ENCODE measurements around the gene ATP6V0A4. TPM values are rescaled to one million over a fixed set of nuclear protein-coding genes. Genes with fewer than 3 reads are reported as not detected.
"Not testable (repeated sequence)": the region's sequence is repeated elsewhere in the genome, so short reads cannot be mapped to it uniquely, and the experiment has no call there.

Gene ATP6V0A4
- polyA plus RNA-seq, 1 experiment, result not detected

DNA sequence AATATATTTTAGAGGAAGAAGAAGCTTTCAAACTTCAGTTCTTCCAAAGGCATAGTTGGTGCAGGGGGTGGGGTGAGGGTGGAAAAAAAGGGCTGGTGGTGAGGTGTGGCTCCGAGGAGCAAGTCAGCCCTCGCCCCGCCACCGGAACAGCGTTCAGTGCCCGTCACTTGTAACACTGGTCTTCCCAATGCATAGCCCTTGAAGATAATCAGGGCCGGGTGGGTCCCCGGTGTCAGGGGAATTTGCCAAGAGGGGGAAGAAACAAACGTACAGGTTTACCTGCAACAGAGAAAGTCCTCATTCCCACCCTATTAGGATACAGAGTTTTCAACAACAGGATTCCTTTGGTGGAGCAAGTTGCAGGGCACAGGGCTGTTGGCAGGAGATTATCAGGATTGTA is 98.3 kb downstream of the ATP6V0A4 start:
- TF ChIP-seq, protein P1, sequence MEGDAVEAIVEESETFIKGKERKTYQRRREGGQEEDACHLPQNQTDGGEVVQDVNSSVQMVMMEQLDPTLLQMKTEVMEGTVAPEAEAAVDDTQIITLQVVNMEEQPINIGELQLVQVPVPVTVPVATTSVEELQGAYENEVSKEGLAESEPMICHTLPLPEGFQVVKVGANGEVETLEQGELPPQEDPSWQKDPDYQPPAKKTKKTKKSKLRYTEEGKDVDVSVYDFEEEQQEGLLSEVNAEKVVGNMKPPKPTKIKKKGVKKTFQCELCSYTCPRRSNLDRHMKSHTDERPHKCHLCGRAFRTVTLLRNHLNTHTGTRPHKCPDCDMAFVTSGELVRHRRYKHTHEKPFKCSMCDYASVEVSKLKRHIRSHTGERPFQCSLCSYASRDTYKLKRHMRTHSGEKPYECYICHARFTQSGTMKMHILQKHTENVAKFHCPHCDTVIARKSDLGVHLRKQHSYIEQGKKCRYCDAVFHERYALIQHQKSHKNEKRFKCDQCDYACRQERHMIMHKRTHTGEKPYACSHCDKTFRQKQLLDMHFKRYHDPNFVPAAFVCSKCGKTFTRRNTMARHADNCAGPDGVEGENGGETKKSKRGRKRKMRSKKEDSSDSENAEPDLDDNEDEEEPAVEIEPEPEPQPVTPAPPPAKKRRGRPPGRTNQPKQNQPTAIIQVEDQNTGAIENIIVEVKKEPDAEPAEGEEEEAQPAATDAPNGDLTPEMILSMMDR (IDR thresholded peaks at IDR 0.05; ENCODE audit: low read depth, low read length), result no peak
- H3K9me3 ChIP-seq (ENCODE audit: control insufficient read depth, insufficient read depth, low read length), result peaks cover 28% of the 10 kb centered on the region
- DNase-seq (ENCODE audit: low read depth, low spot score), result no peak
- H3K27ac ChIP-seq (ENCODE audit: low read depth, low read length), result no peak overlapping the region
- CTCF ChIA-PET, result no interaction called here
- no peak overlapping the region for H3K4me3 ChIP-seq (ENCODE audit: low read depth, low read length)
- H3K27me3 ChIP-seq (ENCODE audit: control insufficient read depth, insufficient read depth, low read length), result no peaks in the 10 kb centered on the region
- POLR2A ChIA-PET, result no interaction called here

DNA sequence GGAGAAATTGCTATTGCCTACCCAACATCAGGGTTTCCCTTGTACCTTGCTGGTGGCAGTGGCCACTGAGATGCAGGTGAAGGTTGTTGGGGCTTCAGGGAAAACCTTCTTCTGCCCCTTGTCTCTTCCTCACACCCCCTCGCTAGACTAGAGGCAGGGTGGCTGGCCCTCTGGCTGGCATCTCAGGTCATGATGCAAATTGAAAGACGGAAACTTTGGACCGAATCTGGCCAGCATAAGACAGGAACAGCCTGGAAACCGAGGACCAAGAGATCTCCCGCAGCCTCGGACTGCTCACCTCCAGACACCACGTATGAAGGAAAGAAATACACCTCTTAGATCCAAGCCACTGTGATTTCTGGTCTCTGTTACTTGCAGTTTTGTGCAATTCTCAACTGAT is 99.7 kb downstream of the ATP6V0A4 start:
- ChIA-PET POLR2A (no interaction called here), CTCF (no interaction called here)
- Histone ChIP-seq H3K9me3 (ENCODE audit: control insufficient read depth, insufficient read depth, low read length) (peaks cover 28% of the 10 kb centered on the region), H3K27ac (ENCODE audit: low read depth, low read length) (no peak overlapping the region), H3K27me3 (ENCODE audit: control insufficient read depth, insufficient read depth, low read length) (no peaks in the 10 kb centered on the region), H3K4me3 (ENCODE audit: low read depth, low read length) (no peak overlapping the region)
- DNase-seq (ENCODE audit: low read depth, low spot score), result no peak
- TF ChIP-seq, protein P1 (IDR thresholded peaks at IDR 0.05; ENCODE audit: low read depth, low read length), result no peak

DNA sequence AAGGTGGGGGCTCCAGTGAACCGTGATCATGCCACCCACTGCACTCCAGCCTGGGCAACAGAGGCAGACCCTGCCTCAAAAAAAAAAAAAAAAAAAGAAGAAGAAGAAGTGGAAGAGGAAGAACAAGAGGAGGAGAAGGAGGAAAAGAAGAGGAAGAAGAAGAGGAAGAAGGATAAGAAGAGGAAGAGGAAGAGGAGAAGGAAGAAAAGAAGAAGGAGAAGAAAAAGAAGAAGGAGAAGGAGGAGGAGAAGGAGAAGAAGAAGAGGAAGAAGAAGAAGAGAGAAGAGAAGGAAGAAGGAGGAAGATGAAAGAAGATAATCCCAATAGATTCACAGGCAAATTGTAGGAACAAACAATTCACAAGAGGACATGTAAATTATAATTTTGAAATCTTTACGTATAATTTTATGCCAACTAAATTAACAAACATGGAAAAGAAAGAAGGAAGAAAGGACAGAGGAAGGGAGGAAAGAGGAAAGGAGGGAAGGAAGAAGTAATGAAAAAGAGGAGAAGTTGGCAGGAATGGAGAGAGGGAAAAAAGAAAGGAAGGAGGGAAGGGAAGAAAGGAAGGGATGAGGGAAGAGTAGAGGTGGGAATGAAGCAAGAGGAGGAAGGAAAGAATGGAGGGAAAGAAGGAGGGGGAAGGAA is 100.3 kb downstream of the ATP6V0A4 start:
- POLR2A ChIA-PET, result no interaction called here
- no peak for DNase-seq (ENCODE audit: low read depth, low spot score)
- Histone ChIP-seq H3K4me3 (ENCODE audit: low read depth, low read length) (no peak overlapping the region), H3K27me3 (ENCODE audit: control insufficient read depth, insufficient read depth, low read length) (no peaks in the 10 kb centered on the region), H3K27ac (ENCODE audit: low read depth, low read length) (no peak overlapping the region), H3K9me3 (ENCODE audit: control insufficient read depth, insufficient read depth, low read length) (peaks cover 28% of the 10 kb centered on the region)
- CTCF ChIA-PET, result no interaction called here
- TF ChIP-seq, protein P1 (IDR thresholded peaks at IDR 0.05; ENCODE audit: low read depth, low read length), result no peak

DNA sequence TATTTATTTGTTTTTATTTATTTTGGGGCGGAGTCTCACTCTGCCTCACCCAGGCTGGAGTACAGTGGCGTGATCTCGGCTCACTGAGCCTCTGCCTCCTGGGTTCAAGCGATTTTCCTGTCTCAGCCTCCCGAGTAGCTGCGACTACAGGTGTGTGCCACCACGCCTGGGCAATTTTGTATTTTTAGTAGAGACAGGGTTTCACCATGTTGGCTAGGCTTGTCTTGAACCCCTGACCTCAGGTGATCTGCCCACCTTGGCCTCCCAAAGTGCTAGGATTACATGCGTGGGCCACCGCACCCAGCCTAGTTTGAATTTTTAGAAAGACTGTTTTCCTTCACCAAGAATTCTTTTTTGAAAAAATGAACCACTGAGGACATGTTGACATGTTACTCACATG is 102.2 kb downstream of the ATP6V0A4 start:
- H3K4me3 ChIP-seq (ENCODE audit: low read depth, low read length); DNase-seq (ENCODE audit: low read depth, low spot score); H3K27ac ChIP-seq (ENCODE audit: low read depth, low read length); H3K27me3 ChIP-seq (ENCODE audit: control insufficient read depth, insufficient read depth, low read length); POLR2A ChIA-PET; CTCF ChIA-PET: not testable (repeated sequence)
- peaks cover 22% of the 10 kb centered on the region for H3K9me3 ChIP-seq (ENCODE audit: control insufficient read depth, insufficient read depth, low read length)

DNA sequence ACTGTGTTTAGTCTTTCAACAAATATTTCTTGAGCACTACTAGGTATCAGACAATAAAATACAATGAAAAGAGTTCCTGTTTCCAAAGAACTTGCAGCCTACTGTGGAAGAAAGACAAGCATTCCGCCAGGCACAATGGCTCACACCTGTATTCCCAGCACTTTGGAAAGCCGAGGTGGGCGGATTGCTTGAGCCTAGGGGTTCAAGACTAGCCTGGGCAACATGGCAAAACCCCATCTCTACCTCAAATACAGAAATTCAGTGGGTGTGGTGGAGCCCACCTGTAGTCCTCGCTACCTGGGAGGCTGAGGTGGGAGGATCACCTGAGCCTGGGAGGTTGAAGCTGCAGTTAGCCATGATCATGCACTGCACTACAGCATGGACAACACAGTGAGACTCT is 102.9 kb downstream of the ATP6V0A4 start:
- TF ChIP-seq, protein P1 (IDR thresholded peaks at IDR 0.05; ENCODE audit: low read depth, low read length), result no peak
- POLR2A ChIA-PET, result no interaction called here
- no peak for DNase-seq (ENCODE audit: low read depth, low spot score)
- CTCF ChIA-PET, result no interaction called here
- Histone ChIP-seq H3K27ac (ENCODE audit: low read depth, low read length) (no peak overlapping the region), H3K4me3 (ENCODE audit: low read depth, low read length) (no peak overlapping the region), H3K27me3 (ENCODE audit: control insufficient read depth, insufficient read depth, low read length) (no peaks in the 10 kb centered on the region), H3K9me3 (ENCODE audit: control insufficient read depth, insufficient read depth, low read length) (peaks cover 22% of the 10 kb centered on the region)

DNA sequence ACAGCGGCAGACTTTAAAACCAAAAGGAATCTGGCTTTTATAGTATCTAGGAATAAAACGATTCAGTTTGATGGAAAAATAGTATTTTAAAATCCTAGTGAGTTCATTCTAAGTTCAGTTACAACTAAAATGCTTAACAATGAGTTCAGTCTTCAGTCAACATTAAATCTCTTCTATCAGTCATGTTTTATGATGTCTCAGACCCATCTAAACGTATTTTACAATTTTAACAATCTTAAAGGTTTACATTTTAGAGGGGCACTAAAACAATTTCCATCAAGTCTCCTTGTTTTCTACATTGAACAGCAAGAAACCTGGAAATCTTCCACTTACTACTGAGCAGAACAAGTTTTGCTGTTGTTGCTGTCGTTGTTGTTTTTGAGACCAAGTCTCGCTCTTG is 106.8 kb downstream of the ATP6V0A4 start:
- ChIA-PET POLR2A (no interaction called here), CTCF (no interaction called here)
- DNase-seq (ENCODE audit: low read depth, low spot score), result no peak
- Histone ChIP-seq H3K27ac (ENCODE audit: low read depth, low read length) (no peak overlapping the region), H3K4me3 (ENCODE audit: low read depth, low read length) (no peak overlapping the region), H3K9me3 (ENCODE audit: control insufficient read depth, insufficient read depth, low read length) (peaks cover 15% of the 10 kb centered on the region), H3K27me3 (ENCODE audit: control insufficient read depth, insufficient read depth, low read length) (no peaks in the 10 kb centered on the region)
- TF ChIP-seq, protein P1 (IDR thresholded peaks at IDR 0.05; ENCODE audit: low read depth, low read length), result no peak
